ENCODE data around the gene PITPNC1. TPM values are rescaled to one million over a fixed set of nuclear protein-coding genes. Genes with fewer than 3 reads are reported as not detected.

PITPNC1 gene
- total and polyA plus RNA-seq, 11 donors, result 7.0 to 20.8 (median 11.3) TPM

DNA sequence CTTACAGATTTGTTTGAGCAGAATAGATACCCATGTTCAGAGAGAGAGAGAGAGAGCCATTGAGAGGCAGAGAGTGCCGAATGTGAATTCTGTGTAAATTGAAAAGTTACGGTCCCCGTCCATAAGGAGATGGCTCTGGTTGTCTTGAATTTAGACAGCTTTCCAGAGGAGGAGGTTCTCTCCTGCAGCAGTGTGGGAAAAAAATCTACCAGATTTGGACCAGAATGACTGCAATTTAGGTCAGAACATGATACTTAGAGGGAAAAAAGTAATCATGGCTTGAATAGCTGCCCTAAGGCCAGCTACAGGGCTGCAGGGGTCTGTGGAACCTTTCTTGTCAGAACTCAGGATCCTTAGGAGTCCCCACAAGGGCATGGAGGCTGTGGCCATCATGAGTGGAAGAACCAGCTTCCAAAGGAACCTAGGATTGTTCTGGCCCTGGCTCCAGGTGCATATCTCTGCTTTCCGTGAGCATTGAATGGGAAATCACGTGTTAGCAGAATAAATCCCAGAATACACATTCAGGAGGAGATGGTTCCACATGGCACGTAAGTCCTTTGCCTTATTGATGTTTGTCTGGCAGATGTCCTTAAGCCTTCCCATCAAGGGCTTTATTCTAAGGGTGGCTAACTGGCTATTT is 13.0 kb downstream of the PITPNC1 start:
- H3K27ac ChIP-seq, result peak overlapping the region in 11 of 12 donors; percentile 8 to 81 (median 33)
- H3K4me1 ChIP-seq, result peaks cover 0 to 47% (median 13%) of the 10 kb centered on the region in 12 donors
- ATAC-seq (peak in 1 of 4 donors; percentile 4), DNase-seq (no peak)
- TF ChIP-seq, protein P1, sequence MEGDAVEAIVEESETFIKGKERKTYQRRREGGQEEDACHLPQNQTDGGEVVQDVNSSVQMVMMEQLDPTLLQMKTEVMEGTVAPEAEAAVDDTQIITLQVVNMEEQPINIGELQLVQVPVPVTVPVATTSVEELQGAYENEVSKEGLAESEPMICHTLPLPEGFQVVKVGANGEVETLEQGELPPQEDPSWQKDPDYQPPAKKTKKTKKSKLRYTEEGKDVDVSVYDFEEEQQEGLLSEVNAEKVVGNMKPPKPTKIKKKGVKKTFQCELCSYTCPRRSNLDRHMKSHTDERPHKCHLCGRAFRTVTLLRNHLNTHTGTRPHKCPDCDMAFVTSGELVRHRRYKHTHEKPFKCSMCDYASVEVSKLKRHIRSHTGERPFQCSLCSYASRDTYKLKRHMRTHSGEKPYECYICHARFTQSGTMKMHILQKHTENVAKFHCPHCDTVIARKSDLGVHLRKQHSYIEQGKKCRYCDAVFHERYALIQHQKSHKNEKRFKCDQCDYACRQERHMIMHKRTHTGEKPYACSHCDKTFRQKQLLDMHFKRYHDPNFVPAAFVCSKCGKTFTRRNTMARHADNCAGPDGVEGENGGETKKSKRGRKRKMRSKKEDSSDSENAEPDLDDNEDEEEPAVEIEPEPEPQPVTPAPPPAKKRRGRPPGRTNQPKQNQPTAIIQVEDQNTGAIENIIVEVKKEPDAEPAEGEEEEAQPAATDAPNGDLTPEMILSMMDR (IDR thresholded peaks at IDR 0.05), result no peak
- no peak for TF ChIP-seq POLR2A (IDR thresholded peaks at IDR 0.05)
- WGBS, 4 donors, result 69 to 84% (median 80%) methylated on average over 6 of the region's 6 CpGs
- intact Hi-C loops (cut with DNase I), result no loop called here
- no peaks in the 10 kb centered on the region for H3K36me3 ChIP-seq
- no peaks in the 10 kb centered on the region for H3K9me3 ChIP-seq
- no peaks in the 10 kb centered on the region for H3K27me3 ChIP-seq
- no peak overlapping the region for H3K4me3 ChIP-seq

DNA sequence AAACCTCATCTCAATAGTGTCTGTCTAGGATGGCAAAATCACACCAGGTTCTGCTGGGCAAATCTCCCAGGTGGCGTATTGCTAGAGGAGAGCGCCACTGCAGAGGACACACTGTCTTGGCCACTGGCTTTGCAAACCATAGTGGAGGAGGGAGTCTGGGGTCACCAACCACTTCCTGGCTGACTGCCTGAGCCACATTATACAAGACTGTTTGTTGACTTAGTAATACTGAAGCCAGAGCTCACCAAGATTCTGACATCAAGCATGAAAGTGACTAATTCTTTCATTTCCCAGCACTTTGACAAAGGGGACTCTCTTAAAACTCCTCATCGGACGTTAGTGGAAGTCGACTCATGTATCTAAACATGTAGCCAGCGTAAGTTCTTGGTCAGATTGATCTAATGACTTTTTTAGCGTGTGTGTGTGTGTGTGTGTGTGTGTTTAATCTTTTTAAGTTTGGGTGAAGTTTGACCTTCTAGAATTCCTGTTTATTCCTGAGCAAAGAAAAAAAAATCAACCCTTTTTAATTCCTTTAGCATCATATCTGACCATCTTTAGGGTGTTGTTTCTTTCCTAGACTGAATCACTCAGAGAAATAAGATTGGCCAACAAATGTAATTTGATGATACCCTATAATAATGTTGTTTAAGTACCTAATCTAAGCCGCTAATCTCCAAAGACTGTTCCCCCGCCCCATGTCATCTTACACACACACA is 13.7 kb downstream of the PITPNC1 start:
- TF ChIP-seq, protein P1 (IDR thresholded peaks at IDR 0.05), result no peak
- TF ChIP-seq POLR2A (IDR thresholded peaks at IDR 0.05), result no peak
- Histone ChIP-seq H3K36me3 (no peaks in the 10 kb centered on the region), H3K27me3 (no peaks in the 10 kb centered on the region), H3K4me3 (peak overlapping the region in 1 of 12 donors; percentile 25), H3K4me1 (peaks cover 0 to 43% (median 13%) of the 10 kb centered on the region in 12 donors), H3K27ac (peak overlapping the region in 10 of 12 donors; percentile 8 to 81 (median 29)), H3K9me3 (no peaks in the 10 kb centered on the region)
- DNase-seq (peak in 3 of 5 donors; percentile 34 to 57 (median 43)), ATAC-seq (peak; percentile 18 to 86 (median 79))
- 62 to 74% (median 67%) methylated on average over 9 of the region's 9 CpGs for WGBS, 4 donors
- intact Hi-C loops (cut with DNase I), result no loop called here

DNA sequence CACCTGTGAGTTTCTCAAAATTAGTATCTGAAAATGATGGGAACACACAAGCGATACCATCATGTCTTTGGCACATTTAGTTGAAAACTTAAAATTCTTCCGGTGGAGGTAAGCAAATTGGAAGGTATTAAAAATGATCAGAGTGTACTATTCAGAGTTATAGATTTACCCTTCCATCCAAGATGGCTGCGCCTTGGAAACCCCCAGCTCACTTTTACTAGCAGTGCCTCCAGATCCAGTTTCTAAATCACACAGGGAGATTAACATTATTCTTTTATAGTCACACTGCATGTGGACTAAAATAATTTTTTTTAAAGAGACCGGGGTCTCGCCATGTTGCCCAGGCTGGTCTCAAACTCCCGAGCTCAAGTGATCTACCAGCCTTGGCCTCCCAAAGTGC is 15.0 kb downstream of the PITPNC1 start:
- H3K27ac ChIP-seq, result peak overlapping the region in 1 of 12 donors; percentile 81
- ATAC-seq, result no peak

More for the DNA sequence above, 15.0 kb downstream of the PITPNC1 start:
- no peaks in the 10 kb centered on the region for H3K9me3 ChIP-seq
- intact Hi-C loops (cut with DNase I), result no loop called here
- no peaks in the 10 kb centered on the region for H3K36me3 ChIP-seq
- no peaks in the 10 kb centered on the region for H3K27me3 ChIP-seq
- TF ChIP-seq POLR2A (IDR thresholded peaks at IDR 0.05), result no peak
- TF ChIP-seq, protein P1 (IDR thresholded peaks at IDR 0.05), result no peak
- WGBS, 4 donors, result 96 to 99% (median 98%) methylated on average over 6 of the region's 6 CpGs
- peaks cover 0 to 30% (median 11%) of the 10 kb centered on the region in 12 donors for H3K4me1 ChIP-seq
- H3K4me3 ChIP-seq, result no peak overlapping the region
- no peak for DNase-seq
